ENCODE results near the gene WWOX.

GRCh38 chr16:78489072-78489471 lies 389.6 kb downstream of the WWOX start:
- TF ChIP-seq TAF1 (IDR thresholded peaks at IDR 0.05; ENCODE audit: borderline replicate concordance, insufficient read depth, low read length): no peak
- TF ChIP-seq SIN3A (IDR thresholded peaks at IDR 0.05; ENCODE audit: borderline replicate concordance, insufficient read depth, low read length): no peak
- TF ChIP-seq POLR2AphosphoS5 (IDR thresholded peaks at IDR 0.05; ENCODE audit: low read depth, low read length): no peak
- TF ChIP-seq REST (IDR thresholded peaks at IDR 0.05; ENCODE audit: insufficient read depth in 1 of 2, low read depth in 2 of 2, low read length in 2 of 2): no peak
- no peak for TF ChIP-seq FOXP2 (optimal IDR thresholded peaks at IDR 0.05; ENCODE audit: borderline replicate concordance, extremely low read depth, extremely low read length, insufficient read depth)
